ENCODE data around the gene VEPH1. TPM values are rescaled to one million over a fixed set of nuclear protein-coding genes. Genes with fewer than 3 reads are reported as not detected.
A peak's percentile ranks its signal among the peaks of the same experiment; 100 is the strongest.

VEPH1 gene
- total and polyA plus RNA-seq, 9 of the 15 experiments (the other 6 are each of a cell fraction or from before 2014, with no cell fraction given): 4.5 to 15.6 (median 5.8) TPM

GRCh38 chr3:157500232-157500631 is 3.0 kb downstream of the VEPH1 start (continued):
- TF ChIP-seq UBTF (IDR thresholded peaks at IDR 0.05; ENCODE audit: borderline replicate concordance in 1 of 2, low read depth in 2 of 2, low read length in 2 of 2) (no peak), TCF3 (CRISPR knock-in tag; IDR thresholded peaks at IDR 0.05) (no peak), EP300 (IDR thresholded peaks at IDR 0.05; ENCODE audit: low read length) (peak; percentile 32; the same call in 1 of the 2 replicates), SOX6 (IDR thresholded peaks at IDR 0.05) (0 out of 2 replicates have a peak, but pooled peaks have one; percentile 34), ARID1B (IDR thresholded peaks at IDR 0.05) (peak; percentile 19; the same call in 1 of the 2 replicates), CBFB (CRISPR knock-in tag; IDR thresholded peaks at IDR 0.05) (no peak), CCNT2 (IDR thresholded peaks at IDR 0.05; ENCODE audit: borderline replicate concordance, extremely low read depth, insufficient read length, low read depth, low read length) (peak; percentile 46), TSHZ1 (CRISPR knock-in tag; IDR thresholded peaks at IDR 0.05) (0 out of 2 replicates have a peak, but pooled peaks have one; percentile 57), DPF2 (IDR thresholded peaks at IDR 0.05) (peak; percentile 43; the same call in 1 of the 2 replicates), KLF1 (tag; IDR thresholded peaks at IDR 0.05) (peak; percentile 90)
